ENCODE results near the gene KLHL3.

DNA sequence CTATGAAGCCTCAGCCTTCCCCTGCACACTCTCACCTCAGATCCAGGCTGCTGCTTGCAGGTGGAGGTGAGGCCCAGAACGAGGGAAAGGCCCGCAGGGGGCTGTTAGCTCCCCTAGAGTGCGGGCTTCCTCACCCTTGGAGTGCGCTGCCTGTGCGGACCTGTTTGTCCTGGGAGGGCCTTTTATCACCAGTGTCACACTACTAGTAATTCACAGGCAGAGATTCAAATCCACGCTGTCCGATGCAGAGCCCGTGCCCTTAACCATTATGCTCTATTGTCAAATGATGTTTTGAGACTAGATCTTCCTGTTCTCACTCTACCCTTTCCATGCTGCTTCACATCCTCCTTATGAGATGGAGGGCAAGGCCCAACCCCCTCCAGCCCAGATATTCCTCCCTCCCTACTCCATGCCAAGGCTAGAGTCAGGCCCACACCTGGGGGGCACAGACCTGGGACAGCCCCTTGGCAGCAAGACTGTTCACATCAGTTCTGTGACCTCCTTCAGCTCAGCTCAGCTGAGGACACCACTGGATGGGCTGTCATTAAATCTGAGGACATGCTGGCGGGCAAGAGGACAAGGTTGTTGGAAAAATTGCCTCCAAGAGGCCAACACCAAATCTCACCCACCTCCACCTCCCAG is 124.0 kb downstream of the KLHL3 start:
- TF ChIP-seq, protein P1, sequence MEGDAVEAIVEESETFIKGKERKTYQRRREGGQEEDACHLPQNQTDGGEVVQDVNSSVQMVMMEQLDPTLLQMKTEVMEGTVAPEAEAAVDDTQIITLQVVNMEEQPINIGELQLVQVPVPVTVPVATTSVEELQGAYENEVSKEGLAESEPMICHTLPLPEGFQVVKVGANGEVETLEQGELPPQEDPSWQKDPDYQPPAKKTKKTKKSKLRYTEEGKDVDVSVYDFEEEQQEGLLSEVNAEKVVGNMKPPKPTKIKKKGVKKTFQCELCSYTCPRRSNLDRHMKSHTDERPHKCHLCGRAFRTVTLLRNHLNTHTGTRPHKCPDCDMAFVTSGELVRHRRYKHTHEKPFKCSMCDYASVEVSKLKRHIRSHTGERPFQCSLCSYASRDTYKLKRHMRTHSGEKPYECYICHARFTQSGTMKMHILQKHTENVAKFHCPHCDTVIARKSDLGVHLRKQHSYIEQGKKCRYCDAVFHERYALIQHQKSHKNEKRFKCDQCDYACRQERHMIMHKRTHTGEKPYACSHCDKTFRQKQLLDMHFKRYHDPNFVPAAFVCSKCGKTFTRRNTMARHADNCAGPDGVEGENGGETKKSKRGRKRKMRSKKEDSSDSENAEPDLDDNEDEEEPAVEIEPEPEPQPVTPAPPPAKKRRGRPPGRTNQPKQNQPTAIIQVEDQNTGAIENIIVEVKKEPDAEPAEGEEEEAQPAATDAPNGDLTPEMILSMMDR (IDR thresholded peaks at IDR 0.05) = no peak
- TF ChIP-seq POLR2AphosphoS5 (IDR thresholded peaks at IDR 0.05) = no peak

All from transverse colon (tissue), 4 donors.